Uterus (tissue), 2 donors: ENCODE measurements around the gene GLIPR2.

Experiments
- POLR2A ChIP-seq, 2 donors: fragments of 450-650 bp; IDR thresholded peaks; one replicate each; pipeline ENCODE4 v1.6.1; 2016; ENCODE audit warnings: antibody characterized with exemption in 2 of 2, mild to moderate bottlenecking in 1 of 2, moderate library complexity in 1 of 2
- TF ChIP-seq, protein P1 (sequence below), 4 experiments: fragments of 200-600 bp in 2 of 4; fragments of 450-650 bp in 2 of 4; sonication (generic) in 2 of 4; IDR thresholded peaks; one replicate each; pipeline ENCODE4 v1.5.1; 2016 to 2019; ENCODE audit warnings: antibody characterized with exemption in 4 of 4, mild to moderate bottlenecking in 2 of 4, moderate library complexity in 1 of 4

DNA sequence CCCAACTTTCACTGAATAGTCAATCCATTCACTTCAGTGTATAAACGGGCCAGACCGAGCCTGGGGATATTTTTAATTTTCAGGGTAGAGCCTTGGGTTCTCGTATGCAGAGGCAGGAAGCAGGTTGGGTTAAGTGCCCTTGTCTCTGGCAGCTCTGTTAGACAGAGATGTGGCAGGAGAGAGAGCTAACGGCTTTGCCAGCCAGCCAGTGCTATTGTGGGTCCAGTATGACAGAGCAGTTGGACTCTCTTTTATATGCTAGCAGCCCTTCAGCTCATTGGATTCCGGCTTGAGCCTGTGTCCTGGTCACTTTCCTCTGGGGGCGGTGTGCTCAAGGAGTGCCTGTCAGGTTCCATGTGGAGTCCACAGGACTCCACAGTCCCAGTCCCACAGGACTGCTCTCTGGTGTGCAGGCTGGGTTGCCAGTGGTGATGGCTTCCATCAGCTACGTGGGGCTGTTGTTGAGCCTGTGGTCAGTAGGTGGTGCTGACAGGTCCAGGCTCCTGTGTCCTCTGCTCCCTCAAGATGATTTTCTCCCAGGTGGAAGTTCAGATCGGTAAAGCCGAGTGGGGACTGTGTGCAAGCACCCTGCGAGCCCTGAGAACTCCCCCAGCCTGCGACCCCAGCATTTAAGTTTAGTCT, 68.5 kb downstream of the GLIPR2 start:
- TF ChIP-seq, protein P1, sequence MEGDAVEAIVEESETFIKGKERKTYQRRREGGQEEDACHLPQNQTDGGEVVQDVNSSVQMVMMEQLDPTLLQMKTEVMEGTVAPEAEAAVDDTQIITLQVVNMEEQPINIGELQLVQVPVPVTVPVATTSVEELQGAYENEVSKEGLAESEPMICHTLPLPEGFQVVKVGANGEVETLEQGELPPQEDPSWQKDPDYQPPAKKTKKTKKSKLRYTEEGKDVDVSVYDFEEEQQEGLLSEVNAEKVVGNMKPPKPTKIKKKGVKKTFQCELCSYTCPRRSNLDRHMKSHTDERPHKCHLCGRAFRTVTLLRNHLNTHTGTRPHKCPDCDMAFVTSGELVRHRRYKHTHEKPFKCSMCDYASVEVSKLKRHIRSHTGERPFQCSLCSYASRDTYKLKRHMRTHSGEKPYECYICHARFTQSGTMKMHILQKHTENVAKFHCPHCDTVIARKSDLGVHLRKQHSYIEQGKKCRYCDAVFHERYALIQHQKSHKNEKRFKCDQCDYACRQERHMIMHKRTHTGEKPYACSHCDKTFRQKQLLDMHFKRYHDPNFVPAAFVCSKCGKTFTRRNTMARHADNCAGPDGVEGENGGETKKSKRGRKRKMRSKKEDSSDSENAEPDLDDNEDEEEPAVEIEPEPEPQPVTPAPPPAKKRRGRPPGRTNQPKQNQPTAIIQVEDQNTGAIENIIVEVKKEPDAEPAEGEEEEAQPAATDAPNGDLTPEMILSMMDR (IDR thresholded peaks at IDR 0.05), result no peak
- no peak for TF ChIP-seq POLR2A (IDR thresholded peaks at IDR 0.05)
